H1 (cell line): ENCODE data around the gene ARHGEF39. TPM values are rescaled to one million over a fixed set of nuclear protein-coding genes. Genes with fewer than 3 reads are reported as not detected.

Experiments used
- BACH1 ChIP-seq: IDR thresholded peaks from 2 replicates; pipeline ENCODE4 v1.6.1; 2012; ENCODE audit warnings: low read length, improper control_type of control experiment
- CBX8 ChIP-seq: fragments of 300-800, 300-1000 bp; sonication (generic); IDR thresholded peaks from 2 replicates; pipeline ENCODE4 v1.7.1; 2016; ENCODE audit warnings: low read depth, low read length, borderline replicate concordance
- HDAC2 ChIP-seq, 2 experiments: fragments of 300-600 bp in 1 of 2; sonication (generic) in 1 of 2; IDR thresholded peaks; 2 replicates each; pipeline ENCODE4 v1.6.1; 2011 to 2012; ENCODE audit warnings: low read depth in 2 of 2, low read length in 2 of 2, mild to moderate bottlenecking in 2 of 2, moderate library complexity in 2 of 2, borderline replicate concordance in 1 of 2, inconsistent platforms in 1 of 2
- HDAC6 ChIP-seq: IDR thresholded peaks from one replicate; pipeline ENCODE4 v1.7.1; 2012; ENCODE audit warnings: low read depth, mild to moderate bottlenecking, inconsistent platforms, low read length, moderate library complexity
- JUN ChIP-seq: IDR thresholded peaks from 2 replicates; pipeline ENCODE4 v1.6.1; 2011; ENCODE audit warnings: low read depth, mild to moderate bottlenecking, improper control_type of control experiment, low read length
- KDM1A ChIP-seq: fragments of 200-600, 300-600 bp; sonication (generic); IDR thresholded peaks from 2 replicates; pipeline ENCODE4 v1.7.1; 2016; ENCODE audit warnings: mild to moderate bottlenecking, low read length, borderline replicate concordance
- KDM4A ChIP-seq: IDR thresholded peaks from one replicate; pipeline ENCODE4 v1.7.1; 2012; ENCODE audit warnings: low read depth, mild to moderate bottlenecking, moderate library complexity, low read length, inconsistent platforms; ENCODE audit not compliant: severe bottlenecking
- PHF8 ChIP-seq: fragments of 200-600 bp; sonication (generic); conservative IDR thresholded peaks from 2 replicates; pipeline ENCODE4 v1.7.1; 2012; ENCODE audit warnings: low read depth, mild to moderate bottlenecking, inconsistent platforms, low read length, moderate library complexity
- POLR2A ChIP-seq, 2 experiments: IDR thresholded peaks; 1 replicate in 1 of 2; 2 replicates in 1 of 2; pipeline ENCODE4 v1.6.1; 2011; ENCODE audit warnings: low read depth in 2 of 2, low read length in 2 of 2, mild to moderate bottlenecking in 2 of 2; ENCODE audit errors: control extremely low read depth in 1 of 2
- POLR2AphosphoS5 ChIP-seq: IDR thresholded peaks from 2 replicates; pipeline ENCODE4 v1.6.1; 2011; ENCODE audit warnings: low read depth, low read length
- RAD21 ChIP-seq, 2 experiments: IDR thresholded peaks in 1 of 2; conservative IDR thresholded peaks in 1 of 2; 2 replicates each; pipeline ENCODE4 v1.6.1; 2011; ENCODE audit warnings: low read depth in 2 of 2, low read length in 2 of 2, improper control_type of control experiment in 1 of 2, inconsistent platforms in 1 of 2, mild to moderate bottlenecking in 1 of 2, moderate library complexity in 1 of 2
- SAP30 ChIP-seq: fragments of 300-600 bp; sonication (generic); IDR thresholded peaks from 2 replicates; pipeline ENCODE4 v1.7.1; 2012; ENCODE audit warnings: low read length, moderate library complexity, mild to moderate bottlenecking, inconsistent platforms; ENCODE audit not compliant: insufficient read depth, insufficient replicate concordance
- SIN3A ChIP-seq, 2 experiments: IDR thresholded peaks in 1 of 2; conservative IDR thresholded peaks in 1 of 2; 2 replicates each; pipeline ENCODE4 v1.6.1; 2011 to 2012; ENCODE audit warnings: low read length in 2 of 2, improper control_type of control experiment in 1 of 2, low read depth in 1 of 2, mild to moderate bottlenecking in 1 of 2
- SIRT6 ChIP-seq: IDR thresholded peaks from one replicate; pipeline ENCODE4 v1.7.1; 2012; ENCODE audit warnings: low read length, inconsistent platforms
- SP2 ChIP-seq: IDR thresholded peaks from 2 replicates; pipeline ENCODE4 v1.6.1; 2012; ENCODE audit warnings: mild to moderate bottlenecking, low read length, inconsistent platforms
- SP4 ChIP-seq: IDR thresholded peaks from 2 replicates; pipeline ENCODE4 v1.6.1; 2012; ENCODE audit warnings: low read length, inconsistent platforms
- TAF1 ChIP-seq: IDR thresholded peaks from 2 replicates; pipeline ENCODE4 v1.6.1; 2011; ENCODE audit warnings: mild to moderate bottlenecking, low read depth, low read length
- polyA plus RNA-seq, 7 experiments: library from polyadenylated mRNA; depleted of rRNA in 3 of 7; stranded (reverse) in 5 of 7; unstranded in 2 of 7; fragments of >200 nt in 5 of 7; fragments of 200-250 nt in 2 of 7; gene quantifications; 1 replicate in 5 of 7; 2 replicates in 1 of 7; 4 replicates in 1 of 7; pipeline versions ENCODE4 v1.2.1 to v1.2.3, GENCODE V29; 2011 to 2013; ENCODE audit warnings: missing spikeins in 2 of 7, mixed read lengths in 2 of 7
- total RNA-seq: library from RNA; stranded (reverse); fragmentation: NEBNext Ultra II Directional; extraction: Animal tissue kit (Norgen Biotek cat#: 25700); gene quantifications from 2 replicates; pipeline ENCODE4 v1.2.1, GENCODE V29; 2021
- TF ChIP-seq, protein P1 (sequence below): IDR thresholded peaks from 2 replicates; pipeline ENCODE4 v1.6.1; 2011; ENCODE audit warnings: low read depth, mild to moderate bottlenecking, low read length; ENCODE audit not compliant: insufficient read depth
- TF ChIP-seq, protein P2 (sequence below): IDR thresholded peaks from 2 replicates; pipeline ENCODE4 v1.6.1; 2012; ENCODE audit warnings: inconsistent platforms

The ARHGEF39 gene
- total and polyA plus RNA-seq, 2 of the 8 experiments (the other 6 are each of a cell fraction or from before 2014, with no cell fraction given), result 18.6 to 18.7 TPM

DNA sequence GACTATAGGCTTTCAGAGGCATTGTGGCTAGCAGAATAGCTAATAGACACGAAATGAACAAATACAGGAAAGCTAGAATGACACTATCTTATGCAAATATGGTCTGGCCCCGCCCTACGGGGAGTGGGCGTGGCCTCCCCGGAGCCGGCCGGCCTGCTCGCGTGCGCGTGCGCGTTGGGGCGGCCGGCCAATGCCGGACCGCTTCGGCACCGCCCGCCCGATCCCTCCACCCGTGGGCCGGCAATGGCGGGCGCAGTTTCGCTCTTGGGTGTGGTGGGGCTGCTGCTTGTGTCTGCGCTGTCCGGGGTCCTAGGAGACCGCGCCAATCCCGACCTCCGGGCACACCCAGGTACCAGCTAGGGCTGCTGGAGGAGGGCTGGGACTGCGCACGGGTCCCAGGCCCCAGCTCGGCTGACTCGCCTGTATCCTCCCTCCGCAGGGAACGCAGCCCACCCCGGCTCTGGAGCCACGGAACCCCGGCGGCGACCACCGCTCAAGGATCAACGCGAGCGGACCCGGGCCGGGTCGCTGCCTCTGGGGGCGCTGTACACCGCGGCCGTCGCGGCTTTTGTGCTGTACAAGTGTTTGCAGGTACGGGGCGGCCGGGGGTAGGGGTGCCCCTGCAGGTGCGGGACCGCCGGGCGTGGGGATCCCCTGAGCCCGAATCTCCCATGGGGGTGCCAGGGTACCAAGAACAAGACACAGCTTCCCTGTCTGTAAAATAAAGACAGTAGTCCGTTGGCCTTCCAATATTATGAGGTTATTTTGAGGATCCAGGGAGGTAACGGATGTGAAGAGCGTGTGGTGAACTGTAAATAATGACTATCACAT, 6.6 kb downstream of the ARHGEF39 start, which contains the start of gene CCDC107 (continued):
- TF ChIP-seq, protein P1, sequence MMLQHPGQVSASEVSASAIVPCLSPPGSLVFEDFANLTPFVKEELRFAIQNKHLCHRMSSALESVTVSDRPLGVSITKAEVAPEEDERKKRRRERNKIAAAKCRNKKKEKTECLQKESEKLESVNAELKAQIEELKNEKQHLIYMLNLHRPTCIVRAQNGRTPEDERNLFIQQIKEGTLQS, result no peak
- no peak for TF ChIP-seq HDAC6
- TF ChIP-seq SIRT6, result no peak
- peak; percentile 65; the same call in 1 of the 2 replicates for TF ChIP-seq TAF1
- TF ChIP-seq BACH1, result peak; percentile 71
- TF ChIP-seq KDM1A, result peak; percentile 37; the same call in 1 of the 2 replicates
- peak; percentile 55 to 69; a peak in 3 of 4 replicates for TF ChIP-seq RAD21 (IDR thresholded peaks at IDR 0.05 in 1 of 2, conservative IDR thresholded peaks at IDR 0.05 in 1 of 2; ENCODE audit: low read depth in 2 of 2, low read length in 2 of 2)
- TF ChIP-seq POLR2AphosphoS5, result peak; percentile 29; the same call in 1 of the 2 replicates
- no peak; the same call in 1 of the 2 replicates for TF ChIP-seq SP4
- peak; percentile 95 for TF ChIP-seq PHF8
- no peak for TF ChIP-seq CBX8
- TF ChIP-seq SP2, result no peak
- peak; percentile 76 to 77 for TF ChIP-seq POLR2A (IDR thresholded peaks at IDR 0.05; ENCODE audit: control extremely low read depth in 1 of 2, low read depth in 2 of 2, low read length in 2 of 2)
- no peak for TF ChIP-seq SIN3A (conservative IDR thresholded peaks at IDR 0.05 in 1 of 2, IDR thresholded peaks at IDR 0.05 in 1 of 2; ENCODE audit: low read depth in 1 of 2, low read length in 2 of 2)
- TF ChIP-seq KDM4A, result peak; percentile 66
- TF ChIP-seq JUN, result no peak
- TF ChIP-seq, protein P2, sequence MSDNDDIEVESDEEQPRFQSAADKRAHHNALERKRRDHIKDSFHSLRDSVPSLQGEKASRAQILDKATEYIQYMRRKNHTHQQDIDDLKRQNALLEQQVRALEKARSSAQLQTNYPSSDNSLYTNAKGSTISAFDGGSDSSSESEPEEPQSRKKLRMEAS, result no peak
- TF ChIP-seq SAP30, result no peak
- peak in 1 of 2 experiments; percentile 68; a peak in 2 of 4 replicates for TF ChIP-seq HDAC2 (IDR thresholded peaks at IDR 0.05; ENCODE audit: borderline replicate concordance in 1 of 2, low read depth in 2 of 2, low read length in 2 of 2)
